ENCODE measurements around the gene MEIOC. TPM values are rescaled to one million over a fixed set of nuclear protein-coding genes. Genes with fewer than 3 reads are reported as not detected.
"Not testable (repeated sequence)": the region's sequence is repeated elsewhere in the genome, so short reads cannot be mapped to it uniquely, and the experiment has no call there.

MEIOC gene
- total and polyA plus RNA-seq, 8 donors: 0.91 to 1.6 (median 1.2) TPM; not detected in 2

GRCh38 chr17:44688675-44689476 is 32.6 kb downstream of the MEIOC start:
- no peak for TF ChIP-seq CTCF (IDR thresholded peaks at IDR 0.05)
- peak; percentile 14 for ATAC-seq

GRCh38 chr17:44689477-44690217 is 33.4 kb downstream of the MEIOC start, which contains the start of gene CCDC43:
CCDC43 (minus strand) TSS chr17:44689776; CDS start chr17:44689753, 23 bp downstream.
- Histone ChIP-seq H3K27me3 (no peaks in the 10 kb centered on the region), H3K27ac (peak within 1 kb of the TSS; percentile 83 to 84), H3K4me1 (peaks cover 9 to 28% of the 10 kb centered on the region in 2 donors), H3K36me3 (peaks cover 0 to 2% of the 10 kb centered on the region in 2 donors), H3K9me3 (no peaks in the 10 kb centered on the region), H3K4me3 (peak within 1 kb of the TSS; percentile 83 to 92)
- TF ChIP-seq CTCF (IDR thresholded peaks at IDR 0.05): no peak
- intact Hi-C loops (cut with DNase I): no loop called here
- ATAC-seq: peak; percentile 99
- peak; percentile 90 to 98 (median 93) for DNase-seq

More at GRCh38 chr17:44688675-44689476, 32.6 kb downstream of the MEIOC start:
- Histone ChIP-seq H3K27me3 (no peaks in the 10 kb centered on the region), H3K4me1 (peaks cover 9 to 30% of the 10 kb centered on the region in 2 donors), H3K4me3 (peak overlapping the region; percentile 83 to 92), H3K27ac (peak overlapping the region; percentile 47 to 84), H3K36me3 (peaks cover 0 to 9% of the 10 kb centered on the region in 2 donors), H3K9me3 (no peaks in the 10 kb centered on the region)
- no peak for DNase-seq
- intact Hi-C loops (cut with DNase I): no loop called here

DNA sequence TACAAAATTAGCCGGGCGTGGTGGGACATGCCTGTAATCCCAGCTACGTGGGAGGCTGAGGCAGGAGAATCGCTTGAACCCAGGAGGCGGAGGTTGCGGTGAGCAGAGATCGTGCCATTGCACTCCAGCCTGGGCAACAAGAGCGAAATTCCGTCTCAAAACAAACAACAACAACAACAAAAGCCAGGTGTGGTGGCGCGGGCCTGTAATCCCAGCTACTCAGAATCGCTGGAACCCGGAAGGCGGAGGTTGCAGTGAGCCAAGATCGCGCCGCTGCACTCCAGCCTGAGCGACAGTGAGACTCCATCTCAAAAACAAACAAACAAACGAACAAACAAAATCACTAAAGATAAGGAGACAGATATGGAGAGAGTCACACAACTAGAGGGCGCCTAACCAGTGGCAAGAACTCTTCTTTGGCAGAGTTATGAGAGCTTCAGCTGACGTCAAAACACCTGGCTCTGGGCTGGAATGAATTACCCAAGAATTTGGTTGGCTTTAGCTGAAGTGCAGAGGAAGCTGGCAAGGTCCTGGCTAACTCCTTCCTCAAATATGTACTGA is 34.6 kb downstream of the MEIOC start:
- H3K9me3 ChIP-seq; intact Hi-C loops (cut with DNase I); H3K27me3 ChIP-seq; H3K27ac ChIP-seq; H3K36me3 ChIP-seq; DNase-seq: not testable (repeated sequence)
- ATAC-seq: peak; percentile 34
- Histone ChIP-seq H3K4me1 (peaks cover 9 to 28% of the 10 kb centered on the region in 2 donors), H3K4me3 (peak overlapping the region in 1 of 2 donors; percentile 92)

DNA sequence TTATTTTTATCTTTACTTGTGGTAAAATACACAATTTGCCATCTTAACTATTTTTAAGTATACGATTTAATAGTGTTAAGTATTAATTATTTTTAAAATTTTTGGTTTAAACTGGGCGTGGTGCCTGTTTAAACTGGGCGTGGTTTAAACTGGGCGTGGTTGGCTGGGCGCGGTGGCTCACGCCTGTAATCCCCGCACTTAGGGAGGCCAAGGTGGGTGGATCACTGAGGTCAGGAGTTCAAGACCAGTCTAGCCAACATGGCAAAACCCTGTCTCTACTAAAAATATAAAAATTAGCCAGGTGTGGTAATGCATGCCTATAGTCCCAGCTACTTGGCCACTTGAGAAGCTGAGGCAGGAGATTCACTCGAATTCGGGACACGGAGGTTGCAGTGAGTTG is 37.3 kb downstream of the MEIOC start:
- Histone ChIP-seq H3K27ac (no peak overlapping the region), H3K4me1 (peaks cover 5 to 22% of the 10 kb centered on the region in 2 donors), H3K36me3 (no peaks in the 10 kb centered on the region), H3K9me3 (no peaks in the 10 kb centered on the region), H3K27me3 (no peaks in the 10 kb centered on the region), H3K4me3 (no peak overlapping the region)
- intact Hi-C loops (cut with DNase I): no loop called here
- ATAC-seq (no peak), DNase-seq (no peak)
- no peak for TF ChIP-seq CTCF (IDR thresholded peaks at IDR 0.05)

GRCh38 chr17:44700288-44700687 is 44.0 kb downstream of the MEIOC start:
- H3K27ac ChIP-seq; H3K27me3 ChIP-seq; H3K4me1 ChIP-seq; H3K9me3 ChIP-seq; intact Hi-C loops (cut with DNase I); H3K4me3 ChIP-seq; DNase-seq; ATAC-seq; H3K36me3 ChIP-seq: not testable (repeated sequence)

Data from left lung (tissue), 10 donors.